GM21528 (cell line): ENCODE data around the gene SP5.
"Not testable (repeated sequence)": the region's sequence is repeated elsewhere in the genome, so short reads cannot be mapped to it uniquely, and the experiment has no call there.

Experiments
- ATAC-seq: cut with Tn5 transposase; IDR thresholded peaks from one replicate; pipeline ENCODE4 v1.9.1; 2021; ENCODE audit warnings: mild to moderate bottlenecking, moderate library complexity; ENCODE audit not compliant: unreplicated experiment, low FRiP score

The SP5 gene

DNA sequence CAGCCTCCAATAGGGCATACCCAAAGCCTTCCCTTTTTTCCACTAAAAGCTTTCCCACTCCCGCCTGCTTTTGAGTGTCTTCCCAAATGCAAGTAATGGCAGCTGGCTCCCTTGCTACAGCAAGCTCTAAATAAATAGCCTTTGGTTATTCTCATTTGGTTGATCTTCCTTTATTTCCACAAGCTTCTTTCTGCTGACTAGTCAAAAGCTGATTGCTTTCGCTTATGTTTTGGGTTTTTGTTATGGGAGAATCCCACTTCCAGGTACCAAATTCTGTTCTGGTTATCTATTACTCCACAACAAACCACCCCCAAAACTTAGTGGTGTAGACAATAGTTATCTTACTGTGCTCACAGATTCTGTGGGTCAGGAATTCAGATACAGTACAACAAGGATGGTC lies 22.3 kb downstream of the SP5 start:
- no peak for ATAC-seq

DNA sequence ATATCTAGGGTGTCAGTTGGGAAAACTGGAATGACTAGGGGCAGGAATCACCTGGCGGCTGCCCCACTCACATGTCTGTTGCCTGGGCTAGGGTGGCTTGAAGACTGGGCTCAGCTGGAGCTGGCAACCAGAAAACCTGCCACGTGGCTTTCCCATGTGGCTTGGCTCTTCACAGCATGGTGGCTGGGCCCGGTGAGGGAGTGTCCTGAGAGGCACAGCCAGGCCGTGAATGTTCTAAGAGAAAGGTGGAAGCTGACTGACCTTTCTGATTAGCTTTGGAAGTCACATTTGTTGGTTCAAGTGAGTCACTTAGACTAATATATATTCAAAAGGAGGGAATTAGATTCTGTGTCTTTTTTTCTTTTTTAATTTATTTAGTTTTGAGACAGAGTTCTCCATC lies 22.7 kb downstream of the SP5 start:
- no peak for ATAC-seq

DNA sequence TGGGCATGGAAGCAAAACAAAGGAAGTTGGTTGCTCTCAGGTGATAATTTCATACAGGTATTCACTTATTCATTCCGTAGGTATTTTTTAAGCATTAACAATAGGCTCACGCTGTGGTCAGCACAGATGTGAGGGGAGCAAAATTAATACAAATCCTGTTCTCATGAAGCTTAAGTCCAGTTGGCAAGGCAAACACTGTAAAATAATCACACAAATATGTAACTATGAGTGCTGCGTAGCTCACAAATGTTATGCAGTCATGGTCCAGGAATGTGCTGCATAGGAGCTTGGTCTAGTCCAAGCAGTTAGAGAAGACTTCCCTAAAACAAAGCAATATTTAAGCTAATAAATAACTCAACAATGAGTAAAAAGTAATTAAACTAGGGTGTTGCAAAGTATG lies 23.9 kb downstream of the SP5 start:
- no peak for ATAC-seq

DNA sequence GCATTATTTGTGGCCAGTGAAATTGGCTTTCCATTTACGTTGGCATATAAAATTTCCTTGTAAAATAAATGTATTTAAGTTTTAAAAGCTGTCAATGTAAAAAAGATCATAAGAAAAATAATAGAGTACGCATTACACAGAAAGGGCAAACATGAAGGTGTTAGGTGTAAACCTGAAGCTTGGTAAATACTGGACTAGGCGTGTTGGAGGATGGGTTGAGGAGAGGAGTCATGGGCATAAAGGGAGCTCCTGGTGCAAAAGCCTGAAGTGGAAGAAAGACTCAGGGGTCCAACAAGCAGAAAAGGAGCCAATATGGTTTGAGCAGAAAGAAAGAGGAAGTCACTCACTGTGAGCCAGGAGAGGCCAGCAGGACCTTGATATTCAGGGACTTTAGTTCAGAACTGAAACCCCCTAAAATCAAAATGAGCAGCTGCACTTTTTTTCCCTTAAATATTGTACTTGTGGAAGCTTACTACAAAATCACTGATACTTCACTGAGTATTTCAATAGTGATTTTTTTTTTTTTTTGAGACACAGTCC lies 24.4 kb downstream of the SP5 start:
- ATAC-seq, result no peak

DNA sequence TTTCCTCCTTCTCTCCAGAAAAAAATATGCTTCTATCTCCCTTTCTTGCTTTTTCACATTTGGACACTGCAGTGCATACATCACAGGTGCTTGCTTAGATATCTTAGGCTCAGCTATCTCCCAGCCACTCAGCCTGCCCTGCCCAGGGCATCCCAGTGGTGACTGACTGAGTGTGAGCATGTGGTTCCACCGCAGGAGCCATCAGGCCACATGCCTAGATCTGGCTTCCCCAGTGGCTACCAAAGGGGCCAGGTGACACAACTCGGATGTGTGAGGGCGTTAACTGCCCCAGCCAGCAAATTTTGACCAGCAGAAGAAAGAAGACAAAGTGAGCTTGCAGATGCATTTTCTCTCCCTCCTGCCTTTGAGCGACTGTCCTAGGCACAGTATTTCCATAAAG lies 25.5 kb downstream of the SP5 start:
- ATAC-seq, result no peak

DNA sequence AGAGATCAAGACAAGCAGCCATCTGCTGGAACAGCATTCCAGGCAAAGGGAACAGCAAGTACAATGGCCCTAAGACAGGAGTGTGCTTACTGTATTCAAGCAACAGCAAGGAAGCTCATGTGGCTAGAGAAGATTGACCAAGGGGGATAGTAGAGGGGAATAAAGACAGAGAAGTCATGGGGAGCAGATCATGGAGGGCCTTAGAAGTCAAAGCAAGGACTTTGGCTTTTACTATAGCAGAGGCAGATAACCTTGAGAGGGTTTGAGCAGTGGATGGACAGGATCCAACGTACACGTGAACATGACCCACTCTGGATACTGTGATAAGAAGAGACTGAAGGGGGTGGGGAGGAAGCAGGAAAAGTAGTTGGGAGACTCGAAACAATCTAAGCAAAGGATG lies 26.9 kb downstream of the SP5 start:
- ATAC-seq, result no peak

DNA sequence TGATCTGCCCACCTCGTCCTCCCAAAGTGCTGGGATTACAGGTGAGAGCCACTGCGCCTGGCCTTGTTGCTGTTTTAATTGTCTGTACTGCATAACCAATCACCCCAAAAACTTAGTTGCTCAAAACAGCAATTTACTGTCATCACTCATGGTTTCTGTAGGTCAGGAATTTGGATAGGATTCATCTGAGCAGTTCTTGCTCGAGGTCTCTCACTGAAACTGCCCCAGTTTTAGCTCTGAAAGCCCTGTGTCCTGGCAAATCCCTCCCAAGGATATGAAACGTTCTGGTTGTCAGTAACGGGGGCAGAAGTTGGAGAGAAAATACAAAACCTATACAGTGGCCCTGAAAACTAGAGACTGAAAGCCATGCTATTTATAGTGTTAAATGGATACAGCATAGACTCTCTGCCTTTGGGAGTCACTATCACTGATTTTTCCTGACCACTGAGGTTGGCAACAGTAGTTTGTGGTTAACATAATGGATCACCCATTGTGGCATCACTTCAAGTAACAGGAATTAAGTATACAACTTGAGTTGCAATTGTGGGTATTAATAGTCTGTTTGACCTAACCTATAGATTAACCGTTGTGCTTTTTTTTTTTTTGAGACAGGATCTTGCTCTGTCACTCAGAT lies 27.9 kb downstream of the SP5 start:
- ATAC-seq, result no peak

DNA sequence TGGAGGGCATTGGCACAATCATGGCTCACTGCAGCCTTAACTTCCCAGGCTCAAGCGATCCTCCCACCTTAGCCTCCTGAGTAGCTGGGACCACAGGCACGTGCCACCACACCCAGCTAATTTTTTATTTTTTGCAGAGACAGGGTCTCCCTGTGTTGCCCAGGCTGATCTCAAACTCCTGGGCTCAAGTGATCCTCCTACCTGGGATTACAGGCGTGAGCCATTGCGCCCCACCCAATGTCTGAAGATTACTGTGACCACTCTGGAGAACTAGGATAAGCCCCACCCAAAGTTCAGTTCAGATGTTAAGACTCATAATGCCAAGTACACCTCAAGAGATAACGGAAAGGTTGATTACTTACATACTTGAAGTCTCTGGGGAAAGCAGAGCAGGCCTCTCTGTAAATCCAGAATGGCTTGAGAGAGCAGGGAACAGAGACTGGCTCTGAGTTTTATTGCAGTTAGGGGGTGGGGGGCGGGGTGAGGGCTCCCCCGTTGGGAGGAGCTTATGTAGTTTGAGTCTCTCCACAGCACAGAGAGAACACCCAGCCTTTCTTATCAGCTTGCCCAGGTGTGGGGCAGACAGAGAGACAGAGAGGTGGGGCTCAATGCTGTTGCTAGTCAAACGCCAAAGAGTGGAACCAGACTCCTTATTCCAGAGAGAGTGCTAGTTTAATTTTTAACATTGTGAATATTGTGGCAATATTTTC lies 28.5 kb downstream of the SP5 start:
- no peak for ATAC-seq

DNA sequence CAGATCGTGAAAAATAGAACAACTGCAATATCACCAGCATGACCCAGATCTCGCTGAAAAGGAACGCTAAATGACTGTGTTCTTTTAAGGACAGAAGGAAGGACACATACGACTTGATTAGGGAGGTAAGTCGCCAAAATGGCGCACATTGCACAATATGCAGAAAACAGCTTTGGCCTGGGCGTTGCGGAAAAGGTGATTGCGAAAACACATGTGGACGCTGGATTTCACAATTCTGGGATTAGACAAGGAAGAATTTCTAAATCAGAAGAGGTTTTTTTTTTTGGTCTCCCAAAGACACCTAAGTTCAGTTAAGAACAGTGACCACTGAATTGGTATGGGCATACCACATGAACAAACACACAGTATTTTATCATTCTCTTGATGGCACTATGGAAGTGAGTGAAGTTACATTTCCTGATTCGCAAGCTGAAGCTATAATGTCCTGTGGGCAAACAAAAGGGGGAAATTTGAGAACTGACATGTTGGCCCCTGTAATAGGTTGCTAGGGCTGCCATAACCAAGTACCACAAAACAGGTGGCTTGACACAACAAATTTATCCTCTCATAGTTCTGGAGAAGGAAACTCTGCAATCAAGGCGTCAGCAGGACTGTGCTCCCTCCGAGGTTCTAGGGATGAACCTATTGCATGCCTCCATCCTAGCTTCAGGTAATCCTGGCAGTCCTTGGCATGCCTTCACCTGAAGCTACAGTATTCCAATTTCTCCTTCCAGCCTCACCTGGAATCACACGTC lies 29.3 kb downstream of the SP5 start:
- no peak for ATAC-seq

DNA sequence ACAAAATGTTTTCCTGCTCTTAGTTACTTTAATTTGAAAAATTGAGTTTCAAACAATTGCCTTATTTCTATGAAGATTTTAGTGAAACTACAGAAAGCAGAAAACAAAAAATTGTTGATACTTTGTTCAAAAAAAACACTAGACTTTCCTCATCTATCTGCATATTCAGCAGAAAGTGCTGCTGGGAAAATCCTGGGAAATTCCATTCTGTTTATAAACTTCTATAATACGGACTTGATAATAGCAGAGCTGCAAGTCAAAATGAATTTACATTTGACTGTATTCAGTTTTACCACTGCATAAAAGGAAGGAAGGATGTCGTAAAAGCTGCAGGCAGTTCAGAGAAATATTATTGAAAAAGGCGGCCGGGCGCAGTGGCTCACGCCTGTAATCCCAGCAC lies 30.2 kb downstream of the SP5 start:
- ATAC-seq, result no peak

DNA sequence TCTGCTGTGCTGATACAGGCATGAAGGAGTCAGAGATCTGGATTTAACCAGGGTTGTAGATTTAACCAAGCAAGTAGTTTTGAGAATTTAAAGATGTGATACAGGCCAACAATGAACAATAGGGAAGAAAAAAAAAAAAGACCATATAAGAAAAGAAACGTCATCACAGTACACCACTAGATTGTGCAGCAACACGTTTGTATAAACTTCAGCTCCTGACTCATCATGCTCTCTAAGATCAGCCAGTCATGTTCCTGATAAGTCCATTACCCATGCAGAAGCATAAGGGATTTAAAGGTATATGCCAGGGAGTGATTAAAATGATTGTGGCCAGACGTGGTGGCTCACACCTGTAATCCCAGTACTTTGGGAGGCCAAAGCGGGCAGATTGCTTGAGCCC lies 32.8 kb downstream of the SP5 start:
- ATAC-seq, result no peak

DNA sequence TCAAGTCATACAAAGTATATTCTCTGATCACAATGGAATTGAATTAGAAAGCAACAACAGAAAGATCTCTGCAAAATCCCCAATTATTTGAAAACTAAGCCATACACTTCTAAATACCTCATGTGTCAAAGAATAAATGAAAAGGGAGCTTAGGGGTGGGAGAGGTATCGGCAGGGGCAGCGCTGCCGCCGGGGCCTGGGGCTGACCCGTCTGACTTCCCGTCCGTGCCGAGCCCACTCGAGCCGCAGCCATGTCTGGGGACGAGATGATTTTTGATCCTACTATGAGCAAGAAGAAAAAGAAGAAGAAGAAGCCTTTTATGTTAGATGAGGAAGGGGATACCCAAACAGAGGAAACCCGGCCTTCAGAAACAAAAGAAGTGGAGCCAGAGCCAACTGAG lies 36.4 kb downstream of the SP5 start:
- ATAC-seq, result not testable (repeated sequence)

DNA sequence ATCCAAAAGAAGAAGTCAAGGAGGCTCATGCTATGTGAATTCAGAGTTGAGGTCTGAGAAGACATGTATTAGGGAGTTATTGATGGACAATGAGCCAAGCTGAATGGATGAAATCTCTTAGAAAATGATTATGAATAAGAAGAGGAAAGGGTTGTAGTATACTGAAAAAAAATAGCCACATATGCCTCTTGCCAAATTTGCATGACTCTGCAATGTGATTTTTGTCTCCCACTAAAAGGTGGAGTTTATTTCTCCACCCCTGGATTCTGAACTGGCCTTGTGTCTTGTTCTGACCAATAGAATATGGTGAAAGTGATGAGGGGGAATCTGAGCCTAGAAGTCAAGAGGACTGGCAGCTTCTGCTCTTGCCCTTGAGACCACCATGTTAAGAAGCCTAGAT lies 46.4 kb downstream of the SP5 start:
- ATAC-seq, result no peak

DNA sequence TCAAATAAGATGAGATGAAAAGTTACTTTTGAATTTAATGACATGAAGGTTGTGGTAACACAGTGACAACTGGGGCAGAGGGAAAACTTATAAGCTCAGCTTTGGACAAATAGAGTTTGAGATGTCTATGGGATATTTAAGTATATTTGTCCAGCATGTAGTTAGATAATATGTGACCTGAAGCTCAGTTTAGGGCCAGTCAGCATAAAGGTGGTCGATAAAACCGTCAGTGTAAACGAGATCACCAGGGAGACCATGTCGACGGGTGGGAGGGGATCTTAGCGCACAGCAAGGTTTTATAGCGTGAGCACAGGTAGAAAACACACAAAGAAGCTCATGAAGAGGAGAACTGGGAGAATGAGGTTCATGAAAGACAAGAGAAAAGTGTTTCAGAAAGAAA lies 47.6 kb downstream of the SP5 start:
- no peak for ATAC-seq

DNA sequence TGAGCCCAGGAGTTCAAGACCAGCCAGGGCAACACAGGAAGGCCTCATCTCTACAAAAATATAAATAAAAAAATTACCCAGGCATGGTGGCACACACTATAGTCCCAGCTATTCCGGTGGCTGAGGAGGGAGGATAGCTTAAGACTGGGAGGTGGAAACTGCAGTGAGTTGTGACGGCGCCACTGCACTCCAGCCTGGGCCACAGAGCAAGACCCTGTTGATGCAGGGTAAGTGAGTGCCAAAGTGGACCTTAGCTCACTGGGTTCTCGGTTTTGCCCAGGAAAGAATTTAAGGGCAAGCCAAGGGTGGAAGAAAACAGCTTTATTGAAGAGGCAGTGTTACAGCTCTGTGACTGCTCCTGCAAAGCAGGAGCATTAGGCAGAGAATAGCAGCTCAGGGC lies 48.1 kb downstream of the SP5 start:
- no peak for ATAC-seq

DNA sequence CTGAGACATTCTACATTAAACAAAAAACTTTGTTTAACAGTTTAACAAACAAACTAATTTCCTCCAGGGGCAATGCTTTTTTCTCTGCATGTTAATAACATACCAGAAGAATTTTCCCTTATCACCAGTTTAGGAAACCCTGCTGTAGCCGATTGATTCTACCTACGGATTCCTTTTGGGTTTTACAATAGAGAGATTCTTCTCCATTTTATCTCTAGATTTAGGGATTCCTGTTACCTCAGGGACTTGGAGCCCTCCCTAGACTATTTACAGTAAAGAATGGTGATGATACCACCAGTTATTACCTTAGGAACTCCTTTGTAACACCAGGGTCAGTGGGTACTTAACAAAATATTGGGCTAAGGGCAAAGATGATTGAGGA lies 49.7 kb downstream of the SP5 start:
- no peak for ATAC-seq

DNA sequence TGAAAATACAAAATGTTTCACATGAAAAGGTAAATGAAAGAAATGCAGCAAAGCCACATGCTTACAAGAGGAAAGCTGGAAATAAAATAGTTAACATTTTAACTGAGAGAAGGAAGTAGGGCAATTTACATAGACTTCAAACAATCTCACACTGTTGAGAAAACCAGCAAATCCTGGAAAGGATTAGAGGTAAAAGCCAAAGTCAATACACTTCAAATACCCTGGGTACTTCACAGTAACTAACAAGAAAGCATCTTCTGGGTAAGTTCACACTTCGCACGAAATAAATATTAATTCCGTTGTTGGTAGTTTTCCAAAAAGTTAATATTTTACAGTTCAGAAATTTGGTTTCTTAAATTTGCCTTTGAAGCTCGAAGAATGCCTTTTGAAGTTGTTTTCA lies 51.6 kb downstream of the SP5 start:
- ATAC-seq, result no peak
